GM06990 (cell line): ENCODE data around the gene C9orf57.

Experiments used
- DNase-seq: peaks from one replicate; pipeline ENCODE4 v3.0.0-alpha.2; 2011; ENCODE audit not compliant: insufficient read length; ENCODE audit errors: extremely low read depth
- H3K27me3 ChIP-seq: replicated peaks from 2 replicates; pipeline ENCODE4 v1.6.0; 2011; ENCODE audit warnings: low read length; ENCODE audit not compliant: control insufficient read depth, insufficient read depth
- H3K36me3 ChIP-seq: 2 replicates; pipeline ENCODE4 v1.5.1; 2011; ENCODE audit warnings: low read length; ENCODE audit not compliant: control insufficient read depth, insufficient read depth
- H3K4me3 ChIP-seq: replicated peaks from 2 replicates; pipeline ENCODE4 v1.5.1; 2011; ENCODE audit warnings: low read depth, mild to moderate bottlenecking, control low read depth, low read length
- TF ChIP-seq, protein P1 (sequence below): IDR thresholded peaks from 2 replicates; pipeline ENCODE4 v1.5.1; 2011; ENCODE audit warnings: low read length, control low read depth, mild to moderate bottlenecking, inconsistent platforms; ENCODE audit not compliant: insufficient read depth, poor library complexity, severe bottlenecking

The C9orf57 gene

GRCh38 chr9:72065076-72065475 is 4.7 kb upstream of the C9orf57 start:
- Histone ChIP-seq H3K4me3 (no peak overlapping the region), H3K27me3 (no peaks in the 10 kb centered on the region), H3K36me3 (no peaks in the 10 kb centered on the region)
- DNase-seq, result no peak
- TF ChIP-seq, protein P1, sequence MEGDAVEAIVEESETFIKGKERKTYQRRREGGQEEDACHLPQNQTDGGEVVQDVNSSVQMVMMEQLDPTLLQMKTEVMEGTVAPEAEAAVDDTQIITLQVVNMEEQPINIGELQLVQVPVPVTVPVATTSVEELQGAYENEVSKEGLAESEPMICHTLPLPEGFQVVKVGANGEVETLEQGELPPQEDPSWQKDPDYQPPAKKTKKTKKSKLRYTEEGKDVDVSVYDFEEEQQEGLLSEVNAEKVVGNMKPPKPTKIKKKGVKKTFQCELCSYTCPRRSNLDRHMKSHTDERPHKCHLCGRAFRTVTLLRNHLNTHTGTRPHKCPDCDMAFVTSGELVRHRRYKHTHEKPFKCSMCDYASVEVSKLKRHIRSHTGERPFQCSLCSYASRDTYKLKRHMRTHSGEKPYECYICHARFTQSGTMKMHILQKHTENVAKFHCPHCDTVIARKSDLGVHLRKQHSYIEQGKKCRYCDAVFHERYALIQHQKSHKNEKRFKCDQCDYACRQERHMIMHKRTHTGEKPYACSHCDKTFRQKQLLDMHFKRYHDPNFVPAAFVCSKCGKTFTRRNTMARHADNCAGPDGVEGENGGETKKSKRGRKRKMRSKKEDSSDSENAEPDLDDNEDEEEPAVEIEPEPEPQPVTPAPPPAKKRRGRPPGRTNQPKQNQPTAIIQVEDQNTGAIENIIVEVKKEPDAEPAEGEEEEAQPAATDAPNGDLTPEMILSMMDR, result no peak

- H3K4me3 ChIP-seq, result no peak overlapping the region
- TF ChIP-seq, protein P1, result no peak
- no peak for DNase-seq
- no peaks in the 10 kb centered on the region for H3K27me3 ChIP-seq
- no peaks in the 10 kb centered on the region for H3K36me3 ChIP-seq
These were observed 8.3 kb downstream of the C9orf57 start for GRCh38 chr9:72052122-72052521.

DNA sequence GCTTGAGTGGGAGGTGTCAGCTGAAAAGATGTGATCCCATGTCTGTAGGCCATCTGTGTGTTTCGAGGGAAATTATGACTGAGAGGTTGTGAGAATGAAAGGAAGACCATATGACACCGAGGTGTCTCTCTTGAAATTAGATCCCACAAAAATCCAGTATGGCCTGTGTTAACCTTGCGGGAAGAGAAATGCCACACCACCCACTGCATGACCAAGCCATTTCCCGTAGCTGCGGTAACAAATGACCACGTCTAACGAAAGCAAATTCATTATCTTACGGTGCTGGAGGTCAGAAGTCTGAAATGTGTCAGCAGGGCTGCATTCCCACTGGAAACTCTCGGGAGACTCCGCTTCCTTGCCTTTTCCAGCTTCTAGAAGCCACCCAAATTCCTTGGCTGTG is 11.6 kb downstream of the C9orf57 start:
- TF ChIP-seq, protein P1, result no peak
- H3K27me3 ChIP-seq, result no peaks in the 10 kb centered on the region
- DNase-seq, result no peak
- no peaks in the 10 kb centered on the region for H3K36me3 ChIP-seq
- no peak overlapping the region for H3K4me3 ChIP-seq

DNA sequence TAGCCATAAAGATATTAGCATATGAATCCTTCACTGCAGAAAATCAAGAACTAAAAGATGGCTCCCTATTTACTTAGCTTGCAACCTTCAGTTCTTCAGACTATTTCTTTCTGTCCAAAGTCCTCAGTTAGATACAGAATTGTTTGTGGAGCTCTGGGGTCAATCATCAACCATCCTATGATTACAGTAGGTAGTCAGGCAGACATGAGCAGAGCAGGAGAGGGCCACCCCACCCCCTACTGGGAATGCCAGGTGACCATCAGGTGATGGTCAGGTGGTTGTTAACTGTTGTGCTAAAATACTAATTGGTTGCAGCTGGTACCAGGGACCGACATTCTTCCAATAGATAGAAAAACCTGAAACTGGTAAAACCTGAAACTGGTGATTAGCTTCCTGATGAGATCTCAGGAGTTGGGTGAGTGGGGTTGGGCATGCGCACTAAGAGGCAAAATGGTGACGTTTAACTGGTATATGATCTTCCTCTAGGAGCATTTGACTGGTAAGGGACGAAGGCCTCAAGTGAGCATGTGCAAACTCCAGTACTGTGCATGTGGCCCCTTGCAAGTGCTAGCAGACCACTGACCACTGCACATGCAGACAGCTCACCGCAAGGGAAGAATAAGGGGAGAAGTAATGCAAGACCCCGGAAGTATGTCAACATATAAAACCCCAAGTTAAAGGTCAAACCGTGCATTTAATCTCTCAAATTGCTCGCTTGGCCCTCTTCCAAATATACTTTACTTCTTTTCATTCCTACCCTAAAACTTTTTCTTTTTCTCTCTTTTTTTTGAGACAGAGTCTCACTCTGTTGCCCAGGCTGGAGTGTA is 13.6 kb downstream of the C9orf57 start:
- DNase-seq, result no peak
- Histone ChIP-seq H3K27me3 (no peaks in the 10 kb centered on the region), H3K4me3 (no peak overlapping the region), H3K36me3 (no peaks in the 10 kb centered on the region)
- TF ChIP-seq, protein P1, result no peak

DNA sequence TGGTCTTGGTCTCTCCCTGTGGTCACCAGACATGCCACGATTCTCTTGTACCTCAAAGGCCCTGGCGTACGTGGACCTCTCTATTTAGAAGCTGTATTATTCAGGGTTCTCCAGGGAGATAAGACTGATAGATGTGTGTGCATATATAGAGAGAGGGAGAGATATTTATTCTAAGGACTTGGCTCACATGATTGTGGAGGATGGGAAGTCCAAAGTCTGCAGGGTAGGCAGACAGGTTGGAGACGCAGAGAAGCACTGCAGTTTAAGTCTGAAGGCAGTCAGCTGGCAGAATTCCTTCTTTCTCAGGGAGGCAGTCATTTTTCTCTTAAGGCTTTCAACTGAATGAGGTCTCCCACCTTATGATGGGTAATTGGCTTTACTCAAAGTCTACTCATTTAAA is 16.3 kb downstream of the C9orf57 start:
- Histone ChIP-seq H3K27me3 (no peaks in the 10 kb centered on the region), H3K36me3 (no peaks in the 10 kb centered on the region), H3K4me3 (no peak overlapping the region)
- no peak for DNase-seq
- TF ChIP-seq, protein P1, result no peak
